Body of pancreas (tissue), 4 donors: ENCODE results near the gene PRPF18. TPM values are rescaled to one million over a fixed set of nuclear protein-coding genes. Genes with fewer than 3 reads are reported as not detected.

ENCODE experiments used
- ATAC-seq: fragments of 150-250 bp; one replicate; pipeline ENCODE4 v1.9.1; 2016
- DNase-seq, 4 donors: peaks; one replicate each; pipeline ENCODE4 v3.0.0-alpha.2; 2019
- H3K27ac ChIP-seq, 4 donors: fragments of 200-600 bp; sonication (generic); 1 replicate in 3 of 4; 2 replicates in 1 of 4; pipeline versions ENCODE4 v1.5.1 to v1.6.1; 2016 to 2019; ENCODE audit warnings: mild to moderate bottlenecking in 1 of 4, mixed read lengths in 1 of 4, moderate library complexity in 1 of 4
- H3K27me3 ChIP-seq, 2 donors: fragments of 200-600 bp; sonication (generic); one replicate each; pipeline ENCODE4 v1.6.0; 2016; ENCODE audit warnings: mild to moderate bottlenecking in 1 of 2
- H3K36me3 ChIP-seq, 2 donors: fragments of 200-600 bp; sonication (generic); replicated peaks in 1 of 2; 2 replicates each; pipeline ENCODE4 v1.5.1; 2016; ENCODE audit warnings: low read depth in 2 of 2; ENCODE audit not compliant: insufficient read depth in 1 of 2
- H3K4me1 ChIP-seq: fragments of 200-600 bp; sonication (generic); one replicate; pipeline ENCODE4 v1.6.0; 2016
- H3K4me3 ChIP-seq, 2 donors: fragments of 200-600 bp; sonication (generic); 1 replicate in 1 of 2; 2 replicates in 1 of 2; pipeline ENCODE4 v1.5.1; 2016 to 2019
- H3K9me3 ChIP-seq, 3 donors: fragments of 200-600 bp; sonication (generic); 1 replicate in 2 of 3; 2 replicates in 1 of 3; pipeline ENCODE4 v1.5.1; 2016
- CTCF ChIP-seq, 7 experiments: fragments of 450-650 bp in 4 of 7; fragments of 200-600 bp in 3 of 7; sonication (generic) in 3 of 7; IDR thresholded peaks; one replicate each; pipeline ENCODE4 v1.5.1; 2016 to 2019; ENCODE audit warnings: antibody characterized with exemption in 7 of 7
- POLR2A ChIP-seq, 3 donors: fragments of 450-650 bp; IDR thresholded peaks; one replicate each; pipeline ENCODE4 v1.6.1; 2016; ENCODE audit warnings: antibody characterized with exemption in 3 of 3, mild to moderate bottlenecking in 2 of 3
- WGBS, 2 donors: methylation state at CpG; one replicate each; pipeline ENCODE4 v1.1.5; 2017; 5-methylcytosine and 5-hydroxymethylcytosine counted together
- intact Hi-C: fragments of 100-400 bp; cut with DNase I; formaldehyde crosslinking; loops from one replicate; pipeline ENCODE4 v1.15.1; 2023
- total RNA-seq, 2 donors: library from RNA; depleted of rRNA; stranded (reverse); fragments of >200 nt; gene quantifications; one replicate each; pipeline ENCODE4 v1.1.0, GENCODE V29; 2016

PRPF18 gene
- total RNA-seq, 2 donors from 2014 or later = 13.8 to 22.8 TPM

DNA sequence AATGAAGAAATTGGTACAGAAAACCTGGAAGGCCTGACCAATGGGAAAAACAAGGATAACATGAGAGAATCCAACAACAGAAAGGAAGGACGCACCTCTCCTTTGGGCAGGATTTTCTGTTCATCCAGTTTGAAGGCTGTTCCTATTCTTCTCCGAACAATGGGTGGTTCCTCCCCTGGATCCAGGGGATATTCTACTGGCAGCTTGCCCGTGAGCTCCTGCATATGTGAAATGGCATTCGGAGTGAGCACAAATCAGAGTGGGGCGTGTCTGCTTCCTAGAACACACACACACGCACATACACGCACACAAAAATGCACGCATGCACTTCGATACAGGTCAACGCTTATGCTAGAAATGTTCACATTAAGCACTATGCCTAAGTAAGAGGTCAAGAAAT, 83.5 kb downstream of the PRPF18 start:
- no peaks in the 10 kb centered on the region for H3K9me3 ChIP-seq

GRCh38 chr10:13671904-13672303, 85.1 kb downstream of the PRPF18 start:
- peaks cover 11% of the 10 kb centered on the region for H3K4me1 ChIP-seq
- DNase-seq (no peak), ATAC-seq (no peak)
- H3K9me3 ChIP-seq = no peaks in the 10 kb centered on the region
- no peak overlapping the region for H3K4me3 ChIP-seq
- no peaks in the 10 kb centered on the region for H3K27me3 ChIP-seq
- no peak for TF ChIP-seq POLR2A (IDR thresholded peaks at IDR 0.05)
- no peak for TF ChIP-seq CTCF (IDR thresholded peaks at IDR 0.05)
- no peak overlapping the region for H3K27ac ChIP-seq
- H3K36me3 ChIP-seq = peaks cover 0 to 3% of the 10 kb centered on the region in 2 donors
- 87 to 95% methylated on average over 10 of the region's 10 CpGs for WGBS, 2 donors
- intact Hi-C loops = no loop called here

More for the DNA sequence above, 83.5 kb downstream of the PRPF18 start:
- Histone ChIP-seq H3K4me1 (peaks cover 11% of the 10 kb centered on the region), H3K4me3 (no peak overlapping the region), H3K36me3 (peaks cover 0 to 9% of the 10 kb centered on the region in 2 donors), H3K27ac (peak overlapping the region in 1 of 4 donors; percentile 36), H3K27me3 (no peaks in the 10 kb centered on the region)
- 84 to 97% methylated on average over 10 of the region's 10 CpGs for WGBS, 2 donors
- ATAC-seq = no peak
- TF ChIP-seq CTCF (IDR thresholded peaks at IDR 0.05) = no peak
- TF ChIP-seq POLR2A (IDR thresholded peaks at IDR 0.05) = no peak
- intact Hi-C loops = no loop called here
- no peak for DNase-seq

DNA sequence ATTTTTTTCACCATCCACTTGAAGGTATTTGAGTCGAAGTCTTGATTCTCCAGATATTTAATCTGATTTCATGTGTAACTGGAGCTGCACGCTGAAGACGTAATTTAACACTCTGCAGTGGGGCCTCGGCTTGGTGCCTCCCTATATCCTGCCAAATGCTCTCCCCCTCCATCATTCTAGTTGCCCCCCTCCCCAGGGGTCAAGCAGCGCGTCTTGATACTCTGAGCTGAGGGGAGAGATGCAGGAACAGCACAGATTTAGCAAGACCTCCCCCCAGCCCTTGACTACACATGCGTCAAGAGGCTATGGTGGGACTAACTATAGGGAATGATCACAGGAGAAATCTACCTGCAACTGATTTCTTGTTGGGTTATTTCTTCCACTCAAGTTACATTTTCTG, 85.8 kb downstream of the PRPF18 start:
- ATAC-seq = no peak
- 89 to 90% methylated on average over 7 of the region's 7 CpGs for WGBS, 2 donors

DNA sequence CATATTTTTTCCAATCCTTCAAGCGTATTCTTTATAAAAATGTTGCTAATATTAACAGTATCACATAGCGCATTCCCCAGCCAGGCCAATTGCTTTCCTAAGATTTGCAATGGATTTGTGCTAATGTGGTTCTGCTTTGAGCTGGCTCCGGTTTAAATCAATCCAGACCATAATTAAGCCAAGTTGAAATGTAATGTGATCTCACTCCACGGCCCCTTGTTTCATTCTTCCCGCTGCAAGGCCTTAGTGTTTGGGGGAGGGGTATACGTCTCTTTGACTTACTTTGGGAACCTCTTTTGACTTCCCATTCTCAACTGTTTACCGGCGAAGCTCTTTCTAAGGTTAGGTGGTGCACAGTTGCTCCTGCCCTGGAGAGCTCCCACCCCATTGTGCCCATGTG, 86.4 kb downstream of the PRPF18 start:
- WGBS, 2 donors = 85 to 92% methylated on average over 8 of the region's 8 CpGs
- ATAC-seq = no peak
- intact Hi-C loops = no loop called here

More for the DNA sequence above, 85.8 kb downstream of the PRPF18 start:
- Histone ChIP-seq H3K4me3 (no peak overlapping the region), H3K9me3 (no peaks in the 10 kb centered on the region), H3K4me1 (peaks cover 11% of the 10 kb centered on the region), H3K36me3 (peaks cover 0 to 2% of the 10 kb centered on the region in 2 donors), H3K27me3 (no peaks in the 10 kb centered on the region), H3K27ac (no peak overlapping the region)
- intact Hi-C loops = no loop called here
- DNase-seq = no peak
- TF ChIP-seq POLR2A (IDR thresholded peaks at IDR 0.05) (no peak), CTCF (IDR thresholded peaks at IDR 0.05) (no peak)

More for the DNA sequence above, 86.4 kb downstream of the PRPF18 start:
- no peak for DNase-seq
- Histone ChIP-seq H3K4me1 (peaks cover 11% of the 10 kb centered on the region), H3K27ac (no peak overlapping the region), H3K27me3 (no peaks in the 10 kb centered on the region), H3K36me3 (peaks cover 0 to 2% of the 10 kb centered on the region in 2 donors), H3K4me3 (no peak overlapping the region), H3K9me3 (no peaks in the 10 kb centered on the region)
- TF ChIP-seq POLR2A (IDR thresholded peaks at IDR 0.05) = no peak
- TF ChIP-seq CTCF (IDR thresholded peaks at IDR 0.05) = no peak
